ENCODE data around the gene FGFR3.
A peak's percentile ranks its signal among the peaks of the same experiment; 100 is the strongest.

Gene FGFR3

DNA sequence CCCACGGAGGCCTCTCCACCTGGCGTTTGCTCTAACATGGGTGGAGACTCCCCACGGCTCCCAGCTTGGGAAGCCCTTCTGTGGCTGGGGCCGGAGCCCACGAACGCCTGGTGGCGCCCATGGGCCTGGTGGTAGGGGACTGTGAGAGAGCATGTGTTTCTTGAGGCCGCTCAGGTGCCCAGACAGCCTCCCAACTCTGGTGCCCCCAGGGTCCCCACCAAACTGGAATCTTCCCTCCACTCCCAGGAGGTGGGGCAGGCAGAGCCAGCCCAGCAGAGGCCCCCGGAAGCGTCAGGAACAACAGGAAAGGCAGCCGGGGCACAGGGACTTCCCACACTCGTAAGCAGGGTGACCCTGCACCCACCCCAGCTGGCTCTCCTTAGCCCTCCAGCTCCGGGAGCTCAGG lies 33.3 kb upstream of the FGFR3 start:
- TF ChIP-seq, protein P1, sequence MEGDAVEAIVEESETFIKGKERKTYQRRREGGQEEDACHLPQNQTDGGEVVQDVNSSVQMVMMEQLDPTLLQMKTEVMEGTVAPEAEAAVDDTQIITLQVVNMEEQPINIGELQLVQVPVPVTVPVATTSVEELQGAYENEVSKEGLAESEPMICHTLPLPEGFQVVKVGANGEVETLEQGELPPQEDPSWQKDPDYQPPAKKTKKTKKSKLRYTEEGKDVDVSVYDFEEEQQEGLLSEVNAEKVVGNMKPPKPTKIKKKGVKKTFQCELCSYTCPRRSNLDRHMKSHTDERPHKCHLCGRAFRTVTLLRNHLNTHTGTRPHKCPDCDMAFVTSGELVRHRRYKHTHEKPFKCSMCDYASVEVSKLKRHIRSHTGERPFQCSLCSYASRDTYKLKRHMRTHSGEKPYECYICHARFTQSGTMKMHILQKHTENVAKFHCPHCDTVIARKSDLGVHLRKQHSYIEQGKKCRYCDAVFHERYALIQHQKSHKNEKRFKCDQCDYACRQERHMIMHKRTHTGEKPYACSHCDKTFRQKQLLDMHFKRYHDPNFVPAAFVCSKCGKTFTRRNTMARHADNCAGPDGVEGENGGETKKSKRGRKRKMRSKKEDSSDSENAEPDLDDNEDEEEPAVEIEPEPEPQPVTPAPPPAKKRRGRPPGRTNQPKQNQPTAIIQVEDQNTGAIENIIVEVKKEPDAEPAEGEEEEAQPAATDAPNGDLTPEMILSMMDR (conservative IDR thresholded peaks at IDR 0.05; ENCODE audit: low read depth, low read length), result no peak
- H3K4me3 ChIP-seq (ENCODE audit: low read depth, low read length), result no peak overlapping the region

DNA sequence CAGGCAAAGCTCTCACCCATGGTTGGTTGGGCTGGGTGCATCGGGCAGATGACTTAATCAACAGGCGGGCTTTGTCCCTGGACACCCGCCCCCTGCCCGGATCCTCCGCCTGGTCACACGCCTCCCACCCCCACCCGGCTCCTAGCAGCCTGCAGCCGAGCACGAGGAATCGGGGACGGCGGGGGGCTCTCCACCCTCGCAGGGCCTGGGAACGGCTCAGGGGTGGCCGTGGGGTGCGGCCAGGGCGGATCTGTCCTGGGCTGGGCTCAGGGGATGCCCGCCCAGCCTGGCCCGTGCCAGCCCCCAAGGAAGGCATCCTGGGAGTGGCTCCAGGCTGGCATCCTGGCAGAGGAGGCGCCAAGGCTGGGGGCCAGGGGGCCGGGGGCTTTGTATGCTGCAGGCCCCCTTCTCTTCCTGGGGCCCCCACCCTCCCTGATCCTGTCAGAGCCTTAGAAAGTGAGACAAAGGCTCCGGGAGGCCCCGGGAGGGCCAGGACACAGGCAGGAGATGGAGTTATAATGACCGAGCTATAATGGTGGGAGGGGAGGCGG lies 32.5 kb upstream of the FGFR3 start:
- no peak overlapping the region for H3K4me3 ChIP-seq (ENCODE audit: low read depth, low read length)
- DNase-seq (ENCODE audit: low read depth), result no peak
- TF ChIP-seq, protein P1 (conservative IDR thresholded peaks at IDR 0.05; ENCODE audit: low read depth, low read length), result no peak

More for the DNA sequence above, 33.3 kb upstream of the FGFR3 start:
- no peak for DNase-seq (ENCODE audit: low read depth)

GRCh38 chr4:1761130-1761689 lies 31.9 kb upstream of the FGFR3 start:
- no peak overlapping the region for H3K4me3 ChIP-seq (ENCODE audit: low read depth, low read length)
- no peak for DNase-seq (ENCODE audit: low read depth)
- TF ChIP-seq, protein P1 (conservative IDR thresholded peaks at IDR 0.05; ENCODE audit: low read depth, low read length), result no peak

DNA sequence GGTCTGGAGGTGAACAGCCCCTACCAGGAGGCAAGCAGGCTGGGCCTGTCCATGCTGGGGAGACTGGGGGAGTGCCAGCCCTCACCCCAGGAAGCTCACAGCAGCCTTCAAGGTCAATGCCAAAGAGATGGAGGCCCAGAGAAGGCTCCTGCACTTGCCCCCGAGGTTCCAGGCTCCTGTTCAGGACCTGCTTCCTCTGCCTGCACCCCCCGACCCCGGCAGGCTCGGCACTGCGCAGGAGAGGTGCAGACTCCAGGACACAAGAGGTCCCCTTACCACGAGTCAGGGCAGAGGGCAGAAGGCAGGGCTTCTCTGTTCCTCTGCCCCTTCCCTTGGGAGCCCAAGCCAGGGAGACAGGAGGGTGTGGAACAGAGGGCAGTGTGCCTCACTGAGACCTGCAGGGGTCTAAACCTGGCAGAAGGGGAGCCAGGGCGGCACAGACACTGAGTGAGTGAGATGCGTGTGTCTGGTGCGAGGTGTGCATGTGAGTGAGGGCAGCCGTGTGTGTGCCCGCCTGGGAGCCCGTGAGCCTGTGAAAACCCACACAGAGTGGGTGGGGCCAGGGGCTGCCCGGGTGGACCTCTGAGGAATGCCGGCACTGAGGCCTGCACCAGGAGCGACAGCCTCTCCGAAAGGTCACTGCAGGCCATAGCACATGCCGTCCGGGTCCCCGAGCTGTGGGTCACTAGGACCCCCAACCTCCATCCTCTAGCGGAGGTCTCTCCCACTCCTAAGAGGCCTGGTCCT lies 30.7 kb upstream of the FGFR3 start:
- no peak for DNase-seq (ENCODE audit: low read depth)
- no peak overlapping the region for H3K4me3 ChIP-seq (ENCODE audit: low read depth, low read length)
- TF ChIP-seq, protein P1 (conservative IDR thresholded peaks at IDR 0.05; ENCODE audit: low read depth, low read length), result no peak

DNA sequence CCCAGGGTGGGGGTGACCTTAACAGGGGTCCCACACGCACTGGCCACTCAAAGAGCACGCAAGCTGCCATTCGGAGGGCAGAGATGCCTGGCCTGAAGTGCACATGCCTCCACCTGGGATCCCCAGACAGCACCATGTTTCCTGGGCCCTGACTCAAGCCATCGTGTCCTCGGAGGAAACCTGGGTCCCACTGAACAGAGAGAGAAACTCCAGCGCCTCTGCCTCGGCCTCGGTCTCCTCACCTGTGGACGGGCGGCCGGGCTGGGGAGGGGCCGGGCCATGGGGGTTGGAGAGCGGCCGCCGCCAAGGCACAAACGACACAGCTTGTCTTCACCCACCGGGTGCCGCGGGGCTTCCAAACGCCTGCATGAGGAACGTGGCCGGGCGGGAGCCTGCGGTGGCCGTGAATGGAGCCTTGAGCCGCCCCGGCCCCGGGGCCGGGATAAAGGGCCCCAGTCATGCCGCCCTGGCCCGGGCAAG lies 30.0 kb upstream of the FGFR3 start:
- no peak for DNase-seq (ENCODE audit: low read depth)
- TF ChIP-seq, protein P1 (conservative IDR thresholded peaks at IDR 0.05; ENCODE audit: low read depth, low read length), result no peak
- no peak overlapping the region for H3K4me3 ChIP-seq (ENCODE audit: low read depth, low read length)

DNA sequence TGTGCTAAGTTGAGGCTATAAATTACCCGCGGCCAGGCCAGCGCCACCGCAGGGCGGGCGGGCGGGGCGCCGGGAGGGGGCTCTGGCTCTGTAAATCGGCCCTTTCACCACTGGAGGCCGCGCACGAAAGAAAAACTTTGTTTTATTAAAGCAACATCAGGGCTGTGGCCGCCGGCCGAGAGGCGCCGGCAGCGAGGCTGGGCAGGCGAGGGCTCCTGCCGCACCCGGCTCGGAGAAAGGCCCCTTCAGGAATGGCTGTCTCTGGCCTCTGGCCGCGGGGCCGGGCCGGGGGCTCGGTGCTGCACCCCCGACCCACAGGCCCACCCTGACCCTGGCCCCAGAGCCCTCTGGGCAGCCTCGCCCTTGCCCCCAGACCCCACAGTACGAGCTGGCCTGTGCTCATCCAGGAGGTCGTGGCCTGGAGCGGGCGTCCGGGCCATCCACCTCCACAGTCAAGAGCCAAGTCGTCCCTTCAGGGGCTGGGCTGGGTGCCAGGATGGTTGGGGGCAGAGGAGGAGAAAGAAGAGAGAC lies 29.5 kb upstream of the FGFR3 start:
- peak; percentile 60 for DNase-seq (ENCODE audit: low read depth)
- H3K4me3 ChIP-seq (ENCODE audit: low read depth, low read length), result peak overlapping the region; percentile 22
- TF ChIP-seq, protein P1 (conservative IDR thresholded peaks at IDR 0.05; ENCODE audit: low read depth, low read length), result peak; percentile 28

Data from choroid plexus epithelial cell (primary cell).